GM10266 (cell line): ENCODE measurements around the gene VPS13D.

Experiments used
- DNase-seq: peaks from one replicate; pipeline ENCODE4 v3.0.0; 2012; ENCODE audit errors: extremely low spot score
- CTCF ChIP-seq: IDR thresholded peaks from 2 replicates; pipeline ENCODE4 v1.5.1; 2012; ENCODE audit warnings: mild to moderate bottlenecking, low read depth; ENCODE audit not compliant: control insufficient read depth, insufficient read depth; ENCODE audit errors: missing control alignments

VPS13D gene

GRCh38 chr1:12183095-12183794 lies 46.6 kb upstream of the VPS13D start:
- no peak for TF ChIP-seq CTCF
- no peak for DNase-seq

- DNase-seq = no peak
Measured at GRCh38 chr1:12184008-12184681, 45.7 kb upstream of the VPS13D start.

GRCh38 chr1:12185036-12185917 lies 44.6 kb upstream of the VPS13D start:
- no peak for TF ChIP-seq CTCF
- no peak for DNase-seq

More at GRCh38 chr1:12184008-12184681, 45.7 kb upstream of the VPS13D start:
- peak; percentile 8 for TF ChIP-seq CTCF

GRCh38 chr1:12185918-12186678 lies 43.7 kb upstream of the VPS13D start:
- no peak for DNase-seq
- no peak for TF ChIP-seq CTCF

- TF ChIP-seq CTCF = no peak
- DNase-seq = no peak
Measured at GRCh38 chr1:12186679-12186985, 43.2 kb upstream of the VPS13D start.

- DNase-seq = no peak
- TF ChIP-seq CTCF = no peak
Measured at GRCh38 chr1:12188115-12188514, 41.7 kb upstream of the VPS13D start.
